A673 (cell line): ENCODE results near the gene ACOT7.

ENCODE experiments used
- CTCF ChIP-seq: fragments of 300-800, 200-600 bp; sonication (generic); conservative IDR thresholded peaks from 2 replicates; pipeline ENCODE4 v1.5.1; 2017; ENCODE audit warnings: low read depth, mild to moderate bottlenecking, antibody characterized with exemption, low read length, moderate library complexity, mixed read lengths
- EZH2 ChIP-seq: fragments of 200-600 bp; sonication (generic); IDR thresholded peaks from 2 replicates; pipeline ENCODE4 v1.6.1; 2017; ENCODE audit warnings: borderline replicate concordance, low read depth, mild to moderate bottlenecking, mixed read lengths, antibody characterized with exemption, low read length; ENCODE audit not compliant: poor library complexity, severe bottlenecking

DNA sequence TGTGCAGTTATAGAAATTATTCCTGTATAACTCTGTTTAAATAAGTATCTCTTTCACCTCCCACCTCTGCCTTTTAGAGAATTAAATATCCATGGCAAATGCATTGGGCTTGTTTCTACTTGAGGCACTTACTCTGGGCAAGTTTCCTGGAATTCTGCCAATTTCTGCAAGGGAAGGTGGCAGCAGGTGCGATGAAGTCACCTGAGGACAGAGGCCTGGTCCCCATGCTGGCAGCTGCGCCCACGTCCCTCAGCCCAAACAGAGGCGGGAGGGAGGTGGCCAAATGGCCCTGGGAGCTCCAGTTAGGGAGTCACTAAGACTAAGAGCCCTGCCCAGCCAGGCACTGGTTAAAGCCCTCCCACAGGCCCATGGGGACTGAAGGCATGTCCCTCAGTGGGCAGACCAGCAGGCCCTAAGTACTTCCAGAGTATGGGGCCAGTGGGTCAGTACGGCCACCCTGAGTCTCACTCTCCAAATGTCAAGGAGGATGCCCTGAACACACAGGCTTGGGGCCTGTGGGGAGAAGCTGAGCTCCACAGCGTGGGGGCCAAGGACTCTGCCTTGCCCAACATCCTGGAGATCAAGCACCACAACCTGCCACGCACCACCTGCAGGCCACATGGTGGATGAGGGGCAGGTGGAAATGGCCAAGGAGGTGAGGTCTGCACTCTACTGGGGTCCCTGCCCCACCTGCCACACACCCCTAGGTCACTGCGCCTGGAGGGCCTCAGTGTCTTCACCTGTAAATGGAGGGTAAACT is 19.4 kb downstream of the ACOT7 start:
- TF ChIP-seq CTCF (no peak), EZH2 (no peak)
